OCI-LY7 (cell line): ENCODE data around the gene KCNC1.

Source experiments
- CTCF ChIP-seq: fragments of 200-600 bp; sonication (generic); conservative IDR thresholded peaks from 2 replicates; pipeline ENCODE4 v1.5.1; 2014; ENCODE audit warnings: mild to moderate bottlenecking, antibody characterized with exemption, low read length, moderate library complexity, mixed read lengths
- EZH2phosphoT487 ChIP-seq: fragments of 200-600 bp; sonication (generic); IDR thresholded peaks from 2 replicates; pipeline ENCODE4 v1.6.1; 2018; ENCODE audit warnings: low read depth, borderline replicate concordance, mild to moderate bottlenecking, mixed run types, antibody characterized with exemption, low read length, moderate library complexity, mixed read lengths

GRCh38 chr11:17771841-17772401 is 37.3 kb downstream of the KCNC1 start:
- TF ChIP-seq CTCF = no peak
- no peak for TF ChIP-seq EZH2phosphoT487
